Adrenal gland (tissue), 5 donors: ENCODE results near the gene ATRIP.

Experiments used
- CTCF ChIP-seq, 6 experiments: fragments of 450-650 bp in 4 of 6; fragments of 200-600 bp in 2 of 6; sonication (generic) in 1 of 6; IDR thresholded peaks; 1 replicate in 5 of 6; 2 replicates in 1 of 6; pipeline versions ENCODE4 v1.5.1 to v1.8.0; 2016 to 2021; ENCODE audit warnings: antibody characterized with exemption in 6 of 6, mild to moderate bottlenecking in 2 of 6, moderate library complexity in 1 of 6
- POLR2A ChIP-seq, 2 donors: fragments of 450-650 bp; IDR thresholded peaks; one replicate each; pipeline ENCODE4 v1.6.1; 2017; ENCODE audit warnings: antibody characterized with exemption in 2 of 2, mild to moderate bottlenecking in 2 of 2, moderate library complexity in 1 of 2
- donor health status: DM: no; HTN: no; CAD: no.

GRCh38 chr3:48502728-48503168 lies 56.2 kb downstream of the ATRIP start:
- TF ChIP-seq CTCF (IDR thresholded peaks at IDR 0.05) (no peak), POLR2A (IDR thresholded peaks at IDR 0.05) (no peak)
